Tibial nerve (tissue), 4 donors: ENCODE data around the gene WNT9B.

ENCODE experiments used
- EP300 ChIP-seq, 2 donors: sonication (generic); formaldehyde crosslinking; IDR thresholded peaks; one replicate each; pipeline ENCODE4 v1.6.1; 2017; ENCODE audit warnings: antibody characterized with exemption in 2 of 2, mild to moderate bottlenecking in 1 of 2
- POLR2A ChIP-seq, 2 donors: fragments of 450-650 bp; IDR thresholded peaks; one replicate each; pipeline ENCODE4 v1.6.1; 2017; ENCODE audit warnings: antibody characterized with exemption in 2 of 2, mild to moderate bottlenecking in 2 of 2, moderate library complexity in 2 of 2
- TF ChIP-seq, protein P1 (sequence below), 5 experiments: fragments of 200-600 bp in 3 of 5; fragments of 450-650 bp in 2 of 5; sonication (generic) in 3 of 5; IDR thresholded peaks; one replicate each; pipeline ENCODE4 v1.5.1; 2016 to 2019; ENCODE audit warnings: antibody characterized with exemption in 5 of 5, mild to moderate bottlenecking in 3 of 5, moderate library complexity in 2 of 5

DNA sequence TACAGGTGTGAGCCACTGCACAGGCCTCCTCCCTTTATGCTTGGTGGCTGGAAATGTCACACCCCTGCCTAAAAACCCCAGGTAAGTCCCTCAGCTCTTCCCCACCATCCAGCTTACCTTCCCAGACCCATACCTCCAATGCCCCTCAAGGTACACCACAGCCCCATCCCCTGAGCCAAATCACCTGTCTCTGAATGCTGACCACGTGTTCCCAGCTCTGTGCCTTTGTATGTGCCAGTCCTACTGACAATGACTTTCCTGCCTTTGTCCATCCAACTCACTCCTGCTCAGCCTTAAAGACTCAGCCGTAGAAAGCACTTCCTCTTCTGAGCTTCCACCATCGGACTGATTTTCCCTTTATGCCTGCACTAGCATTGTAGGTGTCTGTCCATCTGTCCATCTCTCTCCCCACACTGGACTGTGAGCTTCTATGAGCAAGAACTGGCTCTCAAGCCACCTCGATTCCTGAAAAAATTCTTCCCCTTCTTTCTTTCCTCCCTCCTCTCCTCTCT, 40.9 kb downstream of the WNT9B start:
- TF ChIP-seq, protein P1, sequence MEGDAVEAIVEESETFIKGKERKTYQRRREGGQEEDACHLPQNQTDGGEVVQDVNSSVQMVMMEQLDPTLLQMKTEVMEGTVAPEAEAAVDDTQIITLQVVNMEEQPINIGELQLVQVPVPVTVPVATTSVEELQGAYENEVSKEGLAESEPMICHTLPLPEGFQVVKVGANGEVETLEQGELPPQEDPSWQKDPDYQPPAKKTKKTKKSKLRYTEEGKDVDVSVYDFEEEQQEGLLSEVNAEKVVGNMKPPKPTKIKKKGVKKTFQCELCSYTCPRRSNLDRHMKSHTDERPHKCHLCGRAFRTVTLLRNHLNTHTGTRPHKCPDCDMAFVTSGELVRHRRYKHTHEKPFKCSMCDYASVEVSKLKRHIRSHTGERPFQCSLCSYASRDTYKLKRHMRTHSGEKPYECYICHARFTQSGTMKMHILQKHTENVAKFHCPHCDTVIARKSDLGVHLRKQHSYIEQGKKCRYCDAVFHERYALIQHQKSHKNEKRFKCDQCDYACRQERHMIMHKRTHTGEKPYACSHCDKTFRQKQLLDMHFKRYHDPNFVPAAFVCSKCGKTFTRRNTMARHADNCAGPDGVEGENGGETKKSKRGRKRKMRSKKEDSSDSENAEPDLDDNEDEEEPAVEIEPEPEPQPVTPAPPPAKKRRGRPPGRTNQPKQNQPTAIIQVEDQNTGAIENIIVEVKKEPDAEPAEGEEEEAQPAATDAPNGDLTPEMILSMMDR (IDR thresholded peaks at IDR 0.05), result no peak
- TF ChIP-seq POLR2A (IDR thresholded peaks at IDR 0.05) (no peak), EP300 (IDR thresholded peaks at IDR 0.05) (no peak)
